Dedifferentiated amniotic fluid mesenchymal stem cell (primary cell): ENCODE results near the gene ASIC5.
"Not testable (repeated sequence)": the region's sequence is repeated elsewhere in the genome, so short reads cannot be mapped to it uniquely, and the experiment has no call there.

Experiments used
- DNase-seq: peaks from one replicate; pipeline ENCODE4 v3.0.0-alpha.2; 2016; ENCODE audit errors: extremely low spot score

ASIC5 gene

DNA sequence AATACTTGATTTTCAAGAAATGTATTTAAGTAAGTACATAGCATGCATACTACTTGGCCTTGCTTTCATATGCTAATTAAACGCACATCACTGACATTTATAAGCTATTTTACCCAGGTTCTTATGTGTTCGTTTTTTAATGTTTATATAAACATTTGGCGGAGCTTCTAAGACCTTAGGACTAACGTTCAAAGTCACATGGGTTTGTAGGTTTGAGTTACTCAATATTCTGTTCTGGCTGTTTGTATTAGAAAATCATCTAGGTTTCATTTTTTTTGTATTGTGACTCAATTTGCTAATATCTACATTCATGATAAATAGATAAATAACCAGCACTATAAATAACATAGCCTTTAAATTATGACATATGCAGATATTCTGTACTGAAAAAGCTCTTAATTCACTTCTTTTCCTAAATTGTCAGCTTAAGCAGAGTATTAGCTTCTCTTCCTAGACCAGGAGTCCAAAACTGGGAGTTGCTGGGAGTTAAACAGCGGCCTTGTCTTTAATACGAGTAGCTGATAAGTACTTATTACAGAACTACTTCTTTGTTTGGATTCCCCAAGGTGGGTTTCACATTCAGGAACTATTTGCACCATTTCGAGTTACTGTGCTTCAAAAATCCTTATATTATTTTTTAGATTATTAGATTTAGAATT, 65.3 kb downstream of the ASIC5 start:
- no peak for DNase-seq

DNA sequence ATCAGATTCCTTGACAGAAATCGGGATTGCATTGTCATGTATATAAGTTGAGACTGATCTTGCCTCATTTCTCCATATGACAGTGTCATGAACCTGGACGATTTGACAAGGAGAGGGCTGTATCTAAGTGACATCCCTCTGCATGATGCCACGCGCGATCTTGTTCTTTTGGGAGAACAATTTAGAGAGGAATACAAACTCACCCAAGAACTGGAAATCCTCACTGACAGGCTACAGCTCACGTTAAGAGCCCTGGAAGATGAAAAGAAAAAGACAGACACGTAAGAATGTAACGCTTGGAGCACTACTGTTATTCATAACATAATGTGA, 66.3 kb downstream of the ASIC5 start:
- no peak for DNase-seq

DNA sequence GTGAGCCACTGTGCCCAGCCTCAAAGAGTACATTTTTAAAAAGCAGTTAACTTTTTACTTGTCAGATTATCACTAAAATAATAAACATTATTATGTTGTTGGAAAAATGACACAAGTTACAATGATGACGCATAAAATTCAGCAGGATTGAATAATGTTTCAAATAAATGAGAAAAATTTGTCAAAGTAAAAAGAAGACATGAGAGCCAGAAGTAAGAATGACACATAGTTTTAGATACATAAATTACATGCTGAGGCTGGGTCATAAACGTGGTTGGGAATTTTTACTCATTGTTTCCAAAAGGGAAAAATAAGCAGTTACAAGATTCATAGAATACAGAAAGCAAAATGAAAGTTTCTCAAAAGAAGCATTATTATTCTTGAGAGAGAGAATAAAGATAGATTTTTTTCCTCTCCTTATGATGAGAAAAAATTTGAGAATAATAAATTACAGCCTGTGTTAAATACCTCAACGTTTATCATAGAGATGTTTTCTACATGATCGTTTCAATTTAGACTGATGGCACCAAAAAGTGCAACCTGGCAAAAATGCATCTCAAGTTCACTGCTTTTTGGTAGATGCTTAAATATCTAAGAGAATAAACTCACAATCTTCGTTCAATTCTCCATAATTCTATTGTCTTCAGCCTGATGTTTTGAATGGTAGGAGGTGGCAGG, 66.8 kb downstream of the ASIC5 start:
- DNase-seq: no peak

DNA sequence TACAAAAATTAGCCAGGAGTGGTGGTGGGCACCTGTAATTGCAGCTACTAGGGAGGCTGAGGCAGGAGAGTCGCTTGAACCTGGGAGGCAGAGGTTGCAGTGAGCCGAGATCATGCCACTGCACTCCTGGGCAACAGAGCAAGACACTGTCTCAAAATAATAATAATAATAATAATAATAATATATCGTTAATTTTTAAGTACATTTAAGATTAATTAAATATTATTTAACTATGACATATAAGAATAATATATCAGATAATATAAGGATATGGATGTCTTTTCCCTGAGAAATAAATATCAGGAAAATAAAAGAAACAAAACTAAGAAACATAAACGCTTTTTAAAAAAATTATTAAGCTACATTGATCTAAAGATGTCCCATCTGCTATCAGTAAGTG, 68.5 kb downstream of the ASIC5 start:
- DNase-seq: not testable (repeated sequence)

DNA sequence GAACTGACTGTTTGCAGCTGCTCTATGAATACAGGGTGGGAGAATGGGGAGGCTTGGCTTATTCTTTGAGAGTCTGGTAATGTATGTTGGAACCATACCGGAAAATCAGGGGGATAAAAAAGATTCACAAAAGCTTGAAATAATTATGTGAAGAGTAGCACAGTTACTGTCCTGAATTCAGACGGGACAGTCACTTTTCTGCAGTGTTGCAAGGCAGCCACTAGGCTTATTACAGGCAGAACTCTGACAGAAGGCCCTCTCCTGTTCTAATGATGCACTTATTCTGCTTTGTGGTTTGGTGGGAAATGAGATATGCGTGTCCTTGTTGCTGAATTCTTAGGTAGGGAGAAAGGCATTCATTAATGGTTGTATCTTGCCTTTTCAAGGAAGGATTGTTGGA, 70.1 kb downstream of the ASIC5 start:
- no peak for DNase-seq

DNA sequence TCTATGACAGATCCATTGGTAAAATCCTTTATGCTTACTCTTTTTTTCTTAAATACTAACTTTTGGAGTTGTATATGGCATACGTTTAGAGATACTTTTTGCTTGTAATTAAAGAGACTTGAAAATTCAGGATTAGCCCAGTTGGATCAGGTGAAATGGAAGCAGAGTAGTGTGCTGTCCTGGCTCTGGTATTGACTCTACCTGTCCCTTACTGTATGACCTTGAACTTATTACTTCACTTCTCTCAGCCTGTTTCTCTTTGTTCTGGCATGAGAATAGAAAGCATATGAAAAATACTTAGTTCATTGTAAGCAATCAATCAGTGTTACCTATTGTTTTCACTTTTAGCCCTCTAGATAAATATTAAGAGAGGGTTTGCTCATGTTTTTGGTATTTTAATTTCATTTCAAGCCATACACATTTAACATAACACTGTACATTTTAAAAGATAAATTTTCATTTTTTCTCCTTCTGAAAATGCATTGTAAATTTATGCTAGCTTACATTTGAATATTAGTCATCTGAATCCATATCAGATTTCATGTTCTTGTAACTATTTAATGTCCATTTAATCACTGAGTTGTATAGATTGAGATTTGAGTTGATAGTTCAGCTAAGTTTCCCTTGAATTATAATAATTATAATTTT, 71.4 kb downstream of the ASIC5 start:
- no peak for DNase-seq

DNA sequence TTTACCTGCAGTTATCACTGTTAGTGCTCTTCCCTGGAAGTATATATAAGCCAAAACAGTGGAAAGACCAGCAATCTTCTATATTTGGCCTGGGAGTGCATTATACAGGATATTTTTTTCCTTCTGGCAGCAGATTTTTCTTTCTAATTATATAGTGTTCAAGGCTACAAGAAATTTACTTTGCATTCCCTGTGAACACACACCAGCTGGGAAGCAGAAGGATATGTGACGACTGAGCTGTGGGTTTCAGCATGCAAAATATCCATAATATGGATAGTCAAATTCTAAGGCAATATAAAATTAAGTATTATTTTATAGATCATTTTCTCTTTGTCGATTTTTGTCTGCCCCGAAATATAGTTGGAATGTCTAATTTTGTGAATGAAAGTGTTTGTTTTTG, 76.1 kb downstream of the ASIC5 start:
- no peak for DNase-seq

DNA sequence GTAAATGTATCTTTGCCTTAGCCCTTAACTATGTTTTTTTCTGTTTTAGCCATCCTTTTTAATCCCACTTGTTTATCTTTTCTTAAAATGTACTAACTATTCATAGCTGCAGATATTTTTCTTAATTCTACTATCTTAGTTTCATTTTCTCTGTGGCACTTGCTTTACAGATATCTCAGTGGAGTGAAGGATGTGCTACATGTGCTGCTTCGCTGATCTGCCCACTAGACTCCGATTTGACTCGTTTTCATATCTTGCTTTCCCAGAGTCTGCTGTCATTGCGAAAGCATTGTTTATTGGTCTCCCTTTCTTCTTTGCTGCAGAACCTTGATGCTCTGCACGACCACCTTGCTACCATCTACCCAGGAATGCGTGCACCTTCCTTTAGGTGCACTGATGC, 76.7 kb downstream of the ASIC5 start:
- DNase-seq: no peak

DNA sequence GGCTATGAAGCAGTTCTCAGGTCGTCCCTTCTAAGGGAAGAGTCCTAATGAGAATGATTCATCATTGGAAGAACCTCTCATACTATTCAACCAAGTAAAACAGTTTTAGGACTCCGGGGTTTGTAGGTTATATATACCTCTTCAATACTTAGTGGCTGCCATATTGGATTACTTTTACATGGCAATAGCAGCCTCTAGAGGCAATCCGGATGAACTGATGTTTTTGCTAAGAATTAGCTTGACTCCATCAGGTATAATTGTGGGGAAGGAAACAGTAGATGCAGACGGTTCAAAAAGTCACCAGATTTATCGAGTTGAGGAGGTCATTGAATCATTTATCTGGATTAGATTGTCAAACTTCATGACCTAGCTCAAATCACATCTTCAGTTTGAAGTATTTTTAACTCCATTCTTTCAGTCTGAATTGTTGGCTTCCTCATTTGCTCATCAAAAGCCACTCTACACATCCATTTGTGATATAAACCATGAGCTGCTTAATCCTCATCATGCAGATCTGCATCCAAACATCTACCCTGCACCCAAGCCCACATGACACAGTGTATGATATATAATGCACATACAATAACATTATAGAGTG, 78.9 kb downstream of the ASIC5 start:
- DNase-seq: peak; percentile 59

DNA sequence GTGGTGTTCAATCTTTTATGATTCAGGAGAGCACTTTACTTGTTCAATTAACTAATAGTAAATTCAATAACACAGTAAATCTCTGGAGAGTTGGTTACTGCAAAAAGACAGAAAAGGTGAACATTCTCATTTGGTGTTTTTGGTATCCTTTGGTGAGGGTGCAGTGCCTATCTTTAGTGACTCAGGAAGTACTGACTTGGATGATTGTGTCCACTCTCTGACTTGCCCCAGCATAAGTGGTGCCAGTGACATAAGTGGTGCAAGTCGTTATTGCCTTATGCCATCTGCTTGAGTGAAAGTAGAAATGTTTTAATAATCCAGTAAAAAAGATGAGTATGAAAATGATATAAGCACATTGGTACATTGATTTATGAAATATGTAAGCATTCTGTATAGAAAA, 80.2 kb downstream of the ASIC5 start:
- no peak for DNase-seq

DNA sequence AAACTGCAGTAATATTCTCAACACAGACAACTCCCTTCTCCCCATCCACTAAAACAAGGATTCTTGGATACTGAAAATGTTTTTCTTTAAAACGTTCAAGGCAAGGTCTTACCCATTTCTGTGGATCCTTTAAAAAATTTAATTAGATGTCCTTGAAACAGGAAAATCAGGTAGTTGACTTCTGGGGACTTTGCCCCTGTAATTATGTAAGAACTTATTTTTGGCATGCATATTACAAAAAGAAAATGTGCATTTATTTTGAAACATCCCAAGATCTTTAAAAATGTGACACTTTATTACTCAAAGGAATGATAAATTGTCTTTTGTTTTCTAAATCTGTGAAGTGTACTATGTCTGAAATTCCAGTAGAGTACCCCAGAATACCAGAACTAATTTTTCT, 81.4 kb downstream of the ASIC5 start:
- no peak for DNase-seq

DNA sequence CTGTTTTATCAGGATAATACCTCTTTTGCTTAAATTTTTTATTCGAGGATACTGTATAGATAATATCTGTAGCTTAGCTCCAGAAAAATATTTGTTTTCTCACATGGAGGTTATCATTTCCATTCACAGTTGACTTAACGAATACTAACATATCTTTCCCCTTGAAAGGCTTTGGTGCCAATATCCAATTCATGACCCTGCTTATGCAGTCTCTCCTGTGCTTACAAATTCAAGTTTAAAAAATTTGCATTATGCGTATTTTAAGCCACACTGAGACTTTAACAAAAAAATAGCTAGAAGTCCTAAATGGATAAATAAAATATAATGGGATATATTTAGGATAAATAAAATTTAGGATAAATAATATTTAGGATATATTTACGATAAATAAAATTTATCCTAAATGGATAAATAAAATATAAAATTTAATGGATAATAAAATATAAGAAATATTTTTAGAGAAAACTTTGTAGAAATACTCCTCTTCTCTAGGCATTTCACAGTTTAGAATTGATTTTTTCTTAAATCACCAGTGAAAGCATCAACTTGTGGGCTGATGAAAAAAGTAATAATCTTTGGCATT, 84.7 kb downstream of the ASIC5 start:
- DNase-seq: no peak

DNA sequence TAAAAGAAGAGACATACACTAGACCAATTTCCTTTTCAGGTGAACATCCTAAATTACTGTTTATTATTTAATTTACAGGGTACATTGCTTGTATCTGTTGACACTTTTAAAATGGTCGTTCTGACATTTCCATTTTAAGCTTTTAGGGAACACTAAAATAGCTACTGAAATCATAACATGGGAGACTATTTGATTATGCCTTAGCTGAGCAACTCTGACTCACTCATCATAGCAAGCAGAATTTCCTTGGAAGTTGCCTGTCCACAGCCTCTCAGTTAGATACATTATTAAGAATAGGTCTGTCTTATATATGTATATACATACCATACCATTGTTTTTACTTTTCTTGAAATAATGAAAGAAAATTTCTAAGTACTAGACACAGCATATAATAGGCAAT, 85.3 kb downstream of the ASIC5 start:
- DNase-seq: no peak
